GM21367 (cell line): ENCODE results near the gene OR13J1.

ENCODE experiments used
- ATAC-seq: cut with Tn5 transposase; IDR thresholded peaks from one replicate; pipeline ENCODE4 v1.9.1; 2021; ENCODE audit not compliant: unreplicated experiment

Gene OR13J1

DNA sequence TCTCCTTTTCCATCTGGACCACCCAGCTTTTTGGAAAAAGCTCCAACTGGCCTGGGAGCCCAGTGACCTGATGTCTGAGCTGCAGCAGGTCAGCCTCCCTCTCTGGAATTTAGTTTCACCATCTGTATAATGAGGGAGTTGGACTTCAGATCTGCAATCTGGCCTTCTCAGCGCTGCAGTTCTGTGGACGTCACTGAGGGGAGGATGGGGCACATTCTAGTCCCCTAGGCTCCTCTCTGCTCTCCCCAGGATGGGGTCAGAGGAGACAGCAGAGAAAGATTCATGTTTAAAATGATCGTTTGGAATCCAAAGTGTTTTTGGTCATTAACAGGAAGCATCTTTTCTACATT, 10.2 kb downstream of the OR13J1 start:
- ATAC-seq = no peak

DNA sequence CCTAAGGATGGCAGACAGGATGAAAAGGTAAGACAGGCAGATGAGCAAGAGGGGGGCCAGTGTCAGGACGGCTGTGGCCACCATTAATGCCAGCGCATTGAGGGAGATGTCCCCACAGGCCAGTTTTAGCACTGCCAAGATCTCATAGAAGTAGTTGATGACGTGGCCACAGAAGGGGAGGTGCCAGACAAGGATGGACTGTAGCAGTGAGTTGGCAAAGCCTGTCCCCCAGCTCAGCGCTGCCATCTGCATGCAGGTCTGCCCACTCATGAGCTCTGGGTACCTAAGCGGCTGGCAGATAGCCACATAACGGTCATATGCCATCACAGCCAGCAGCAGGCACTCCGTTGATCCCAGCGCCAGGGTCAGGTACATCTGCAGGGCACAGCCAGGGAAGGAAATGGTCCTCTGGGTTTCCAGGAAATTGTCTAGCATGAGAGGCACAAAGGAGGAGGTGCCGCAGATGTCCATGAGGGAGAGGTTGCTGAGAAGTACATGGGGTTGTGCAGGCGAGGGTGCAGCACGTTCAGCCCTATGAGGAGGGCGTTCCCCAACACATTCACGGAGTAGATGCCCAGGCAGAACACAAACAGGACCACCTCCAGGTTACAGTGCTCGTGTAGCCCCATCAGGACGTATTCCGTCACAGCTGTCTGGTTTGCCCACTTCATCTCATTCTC, 10.8 kb downstream of the OR13J1 start:
- ATAC-seq = no peak

DNA sequence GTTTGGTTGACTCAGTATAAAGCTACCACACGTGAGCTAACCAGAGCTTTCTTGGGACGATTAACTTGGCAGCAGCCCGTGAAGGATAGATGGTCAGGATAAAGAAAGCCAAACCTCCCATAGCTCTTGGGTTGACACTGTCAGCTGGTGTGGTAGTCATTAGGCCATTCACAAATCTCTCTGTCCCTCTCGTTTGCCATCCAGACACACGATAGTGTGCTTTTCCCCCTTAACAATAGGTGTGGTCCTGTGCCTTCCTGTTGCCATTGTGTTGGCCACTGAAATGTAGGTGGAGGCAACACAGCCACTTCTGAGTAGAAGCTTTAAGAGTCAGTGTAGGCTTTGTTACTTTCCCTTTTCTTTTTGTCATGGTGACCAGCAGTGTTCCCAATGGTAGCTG, 11.7 kb downstream of the OR13J1 start:
- ATAC-seq = no peak

DNA sequence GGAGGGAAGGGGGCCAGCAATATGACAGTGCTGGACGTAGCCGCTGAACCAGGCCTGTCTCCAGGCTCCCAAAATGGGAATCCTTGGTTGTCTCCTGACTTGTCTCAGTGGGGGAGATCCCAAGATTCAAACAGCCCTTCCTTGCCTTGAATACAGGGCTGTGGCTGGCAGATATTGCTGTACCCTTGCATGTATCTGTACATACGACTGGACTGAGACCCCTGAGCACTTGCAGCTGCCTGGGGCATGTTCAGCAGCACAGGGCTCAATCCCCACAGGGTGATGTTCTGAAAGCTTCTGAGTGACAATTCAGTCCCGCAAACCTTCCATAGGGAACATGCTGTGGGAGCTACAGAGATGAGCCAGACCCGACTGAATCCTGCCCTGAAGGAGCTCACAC, 13.3 kb downstream of the OR13J1 start:
- ATAC-seq = no peak

DNA sequence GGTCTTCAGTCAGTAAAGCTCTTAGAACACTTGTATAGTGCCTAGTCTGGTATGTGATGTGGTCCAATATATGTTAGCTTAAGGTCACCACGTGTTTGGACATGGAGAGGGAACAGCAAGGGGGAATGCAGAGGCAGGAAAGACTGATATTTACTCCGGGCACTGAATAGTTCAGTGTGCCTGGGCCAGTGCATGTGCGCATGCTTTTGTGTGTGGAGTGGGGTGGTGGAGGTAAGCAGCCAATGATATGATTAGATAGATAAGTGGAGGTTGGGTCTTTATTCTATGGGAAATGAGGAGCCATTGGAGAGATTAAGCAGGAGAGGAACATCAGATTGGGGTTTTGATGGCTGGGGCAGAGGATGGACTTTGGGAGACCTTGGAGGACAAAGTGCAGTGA, 14.0 kb downstream of the OR13J1 start:
- no peak for ATAC-seq

DNA sequence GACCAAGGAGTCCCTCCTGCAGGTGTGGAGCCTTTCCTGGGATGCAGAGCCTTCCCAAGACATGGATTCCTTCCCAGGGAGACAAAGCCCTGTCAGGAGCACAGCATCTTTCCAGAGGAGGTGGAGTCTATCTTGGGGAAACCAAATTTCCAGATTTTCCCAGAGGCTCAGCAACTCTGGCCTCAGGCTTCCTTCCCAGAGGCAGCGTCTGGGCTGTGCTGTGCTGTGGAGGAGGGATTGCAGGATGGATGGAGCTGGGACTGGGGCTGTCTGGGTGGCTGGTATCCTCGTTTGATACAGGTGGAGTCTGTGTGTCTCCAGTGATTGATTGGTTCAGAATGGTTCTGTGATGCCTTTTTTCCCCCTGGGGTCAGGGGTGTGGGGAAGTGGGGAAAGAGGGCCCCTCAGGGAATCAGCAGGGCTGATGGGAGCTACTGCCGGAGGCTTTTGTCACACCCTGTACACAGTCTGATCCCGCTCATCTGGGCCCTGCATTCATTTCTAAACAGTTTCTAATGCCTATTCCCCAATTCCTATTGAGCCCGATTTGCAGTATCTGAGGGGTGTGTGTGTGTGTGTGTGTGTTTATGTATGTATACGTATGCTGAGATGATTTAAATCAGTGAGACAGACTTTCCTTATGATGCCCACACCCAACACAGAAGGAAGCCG, 16.0 kb downstream of the OR13J1 start:
- no peak for ATAC-seq

DNA sequence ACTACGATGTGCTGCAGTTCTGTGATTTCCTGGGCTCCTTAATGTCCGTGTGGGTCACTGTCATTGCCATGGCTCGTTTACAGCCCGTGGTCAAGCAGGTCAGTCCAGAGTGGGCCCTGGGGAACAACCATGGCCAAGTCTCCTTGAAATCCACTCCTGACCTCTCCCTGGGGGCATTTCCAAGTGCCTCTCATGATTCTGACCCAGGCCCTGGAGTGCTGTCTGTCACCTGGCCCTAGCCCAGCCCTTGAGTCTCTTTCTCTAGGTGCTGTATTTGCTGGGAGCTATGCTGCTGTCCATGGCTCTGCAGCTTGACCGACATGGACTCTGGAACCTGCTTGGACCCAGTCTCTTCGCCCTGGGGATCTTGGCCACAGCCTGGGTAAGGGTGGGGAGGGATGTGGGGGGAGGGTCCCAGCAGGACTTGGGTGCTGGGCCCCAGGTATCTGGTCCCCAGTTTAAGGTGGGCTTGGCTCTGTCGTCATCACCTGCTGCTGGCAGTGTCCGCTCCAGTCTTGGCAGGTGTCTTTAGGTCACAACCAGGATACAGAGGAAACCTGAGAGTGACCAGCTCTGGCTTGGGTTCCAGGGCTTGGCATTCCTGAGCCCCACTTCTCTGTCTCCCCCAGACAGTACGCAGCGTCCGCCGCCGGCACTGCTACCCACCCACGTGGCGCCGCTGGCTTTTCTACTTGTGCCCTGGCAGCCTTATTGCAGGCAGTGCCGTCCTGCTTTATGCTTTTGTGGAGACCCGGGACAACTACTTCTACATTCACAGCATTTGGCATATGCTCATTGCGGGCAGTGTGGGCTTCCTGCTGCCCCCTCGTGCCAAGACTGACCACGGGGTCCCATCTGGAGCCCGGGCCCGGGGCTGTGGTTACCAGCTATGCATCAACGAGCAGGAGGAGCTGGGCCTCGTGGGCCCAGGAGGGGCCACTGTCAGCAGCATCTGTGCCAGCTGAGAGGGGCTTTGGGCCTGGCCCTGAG, 17.0 kb downstream of the OR13J1 start:
- no peak for ATAC-seq

DNA sequence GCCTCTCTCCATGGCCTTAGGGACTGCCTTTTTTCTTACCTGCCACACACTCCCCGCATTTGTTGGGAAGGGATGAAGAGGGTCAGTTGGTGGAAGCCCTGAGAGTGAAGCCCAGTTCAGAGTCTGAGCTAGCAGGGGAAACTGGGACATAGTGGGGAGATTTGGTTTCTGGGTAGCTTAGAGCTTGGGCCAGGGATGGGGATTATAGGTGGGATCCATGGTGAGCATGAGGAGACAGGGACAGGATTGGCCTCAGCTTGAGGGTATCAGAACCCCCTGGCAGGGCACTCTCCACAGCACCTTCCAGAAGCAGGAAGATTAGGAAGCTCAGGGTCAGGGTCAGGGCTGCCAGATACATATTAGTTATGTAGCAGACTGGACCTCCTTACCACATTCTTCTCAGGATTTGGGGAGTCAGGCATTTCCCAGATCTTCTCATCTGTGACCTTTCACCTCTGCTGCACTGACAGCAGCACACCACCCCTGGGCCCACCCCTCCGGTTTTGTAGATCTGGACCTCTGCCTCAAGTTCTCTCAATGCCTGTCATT, 17.9 kb downstream of the OR13J1 start:
- ATAC-seq = no peak

DNA sequence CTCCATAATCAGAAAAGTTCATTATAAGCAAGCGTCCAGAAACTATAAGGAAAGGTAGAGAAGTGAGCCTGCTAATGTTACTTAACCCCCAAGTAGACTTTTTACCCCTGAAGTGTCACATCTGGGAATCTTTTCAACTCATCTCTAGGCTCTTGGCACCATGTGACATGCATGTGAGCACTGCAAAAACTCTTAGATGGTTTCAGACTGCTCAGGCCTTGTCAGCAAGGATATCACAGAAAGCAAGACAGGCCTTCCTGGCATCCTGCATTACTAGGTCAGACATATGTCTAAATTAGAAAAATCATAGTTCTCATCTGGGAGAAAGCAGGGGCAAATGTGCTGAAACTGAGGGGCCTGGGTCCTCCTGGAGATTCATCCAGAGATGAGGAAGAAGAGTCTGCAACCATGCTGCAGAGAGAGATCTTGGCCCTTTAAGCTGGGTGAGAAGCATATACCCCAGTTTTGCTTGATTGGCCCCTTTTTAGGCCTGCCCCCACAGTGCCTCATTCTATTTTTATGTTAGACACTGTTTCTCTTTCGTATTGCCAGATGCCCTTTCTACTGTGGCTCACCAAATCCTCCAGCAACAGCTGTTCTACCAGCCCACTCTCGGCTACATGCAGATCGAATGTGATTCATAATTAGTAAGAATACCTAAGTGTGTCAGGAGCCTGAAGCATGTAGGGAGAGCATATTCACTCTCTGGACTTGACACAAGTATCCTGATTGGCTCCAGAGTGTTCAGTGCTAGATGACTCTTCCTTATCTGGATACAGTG, 22.2 kb downstream of the OR13J1 start:
- ATAC-seq = peak; percentile 68

DNA sequence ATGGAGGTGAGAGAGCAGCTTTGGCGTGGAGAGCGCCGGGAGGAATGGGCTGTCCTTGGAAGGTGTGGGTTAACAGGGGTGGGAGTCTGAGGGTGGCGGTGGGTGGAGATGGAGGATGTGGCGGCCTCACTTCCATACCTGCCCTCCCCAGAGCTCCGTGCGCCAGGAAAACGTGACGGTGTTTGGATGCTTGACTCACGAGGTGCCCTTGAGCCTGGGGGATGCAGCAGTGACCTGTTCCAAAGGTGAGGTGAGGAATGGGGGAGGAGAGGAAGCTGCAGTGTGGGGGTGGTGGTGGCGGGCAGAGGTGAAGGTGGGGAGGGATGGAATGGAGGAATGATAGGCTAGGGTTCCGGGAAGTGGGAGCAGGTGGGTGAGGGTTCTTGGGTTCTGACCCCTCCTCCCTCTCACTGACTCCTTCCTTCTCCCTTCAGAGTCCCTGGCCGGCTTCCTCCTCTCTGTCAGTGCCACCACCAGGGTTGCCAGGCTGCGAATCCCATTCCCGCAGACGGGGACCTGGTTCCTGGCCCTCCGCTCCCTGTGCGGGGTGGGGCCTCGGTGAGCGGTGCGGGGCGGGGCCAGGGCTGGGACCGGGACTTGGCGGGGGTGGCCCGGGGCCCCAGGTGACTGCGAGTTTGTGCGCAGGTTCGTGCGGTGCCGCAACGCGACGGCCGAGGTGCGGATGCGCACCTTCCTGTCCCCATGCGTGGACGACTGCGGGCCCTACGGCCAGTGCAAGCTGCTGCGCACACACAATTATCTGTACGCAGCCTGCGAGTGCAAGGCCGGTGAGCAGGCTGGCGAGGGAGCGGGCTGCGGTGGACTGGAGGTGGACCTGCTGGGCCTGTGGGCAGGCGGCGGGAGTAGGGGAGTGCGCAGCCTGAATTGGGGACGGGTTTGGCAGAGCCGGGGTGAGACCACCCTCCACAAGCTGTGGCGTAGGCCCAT, 24.1 kb downstream of the OR13J1 start:
- no peak for ATAC-seq

DNA sequence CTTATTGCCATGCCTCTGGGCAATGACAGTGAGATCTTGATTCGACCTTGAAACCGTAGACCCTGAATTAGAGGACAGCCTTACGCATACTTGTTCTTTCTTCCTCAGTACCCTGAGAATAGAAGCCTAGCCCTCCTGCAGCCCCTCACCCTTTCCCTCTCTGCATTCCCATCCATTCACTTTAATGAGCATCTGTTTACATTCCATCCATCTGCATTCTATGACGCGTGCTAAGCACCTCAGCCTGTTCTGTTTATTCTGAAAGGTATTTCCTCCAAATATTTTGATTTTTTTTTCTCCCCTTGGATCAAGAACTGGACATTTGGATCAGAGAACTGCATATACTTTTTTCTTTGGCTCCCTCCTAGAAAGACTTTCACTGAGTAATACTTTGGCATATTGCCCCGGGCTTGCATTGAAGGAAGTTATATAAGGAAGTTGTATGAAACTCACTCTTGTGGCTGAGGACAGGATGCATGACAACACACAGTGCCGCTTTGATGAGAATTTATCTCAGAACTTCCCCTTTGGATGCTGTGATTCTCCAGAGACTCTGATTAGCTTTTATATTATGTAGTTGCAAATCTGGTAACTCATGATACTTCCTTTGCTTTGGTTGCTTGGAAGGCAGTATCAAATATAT, 25.5 kb downstream of the OR13J1 start:
- no peak for ATAC-seq

DNA sequence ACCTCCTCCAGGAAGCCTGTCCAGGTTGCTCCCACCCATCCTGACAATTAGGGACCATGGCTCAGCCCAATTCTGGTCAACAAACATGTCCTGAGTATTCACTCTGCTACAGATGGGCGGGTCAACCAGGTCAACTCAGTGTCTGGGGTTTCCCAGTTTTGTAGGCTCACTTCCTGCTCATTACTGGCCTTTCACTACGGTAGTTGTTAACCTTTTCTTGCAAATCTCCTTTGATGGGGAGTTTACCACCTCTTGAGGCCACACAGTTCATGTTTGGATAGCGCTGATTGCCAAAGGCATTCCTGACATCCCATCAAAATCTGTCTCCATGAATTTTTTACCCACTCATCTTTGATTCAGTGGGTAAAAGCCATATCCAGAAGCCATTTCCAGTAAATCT, 27.4 kb downstream of the OR13J1 start:
- ATAC-seq = no peak

DNA sequence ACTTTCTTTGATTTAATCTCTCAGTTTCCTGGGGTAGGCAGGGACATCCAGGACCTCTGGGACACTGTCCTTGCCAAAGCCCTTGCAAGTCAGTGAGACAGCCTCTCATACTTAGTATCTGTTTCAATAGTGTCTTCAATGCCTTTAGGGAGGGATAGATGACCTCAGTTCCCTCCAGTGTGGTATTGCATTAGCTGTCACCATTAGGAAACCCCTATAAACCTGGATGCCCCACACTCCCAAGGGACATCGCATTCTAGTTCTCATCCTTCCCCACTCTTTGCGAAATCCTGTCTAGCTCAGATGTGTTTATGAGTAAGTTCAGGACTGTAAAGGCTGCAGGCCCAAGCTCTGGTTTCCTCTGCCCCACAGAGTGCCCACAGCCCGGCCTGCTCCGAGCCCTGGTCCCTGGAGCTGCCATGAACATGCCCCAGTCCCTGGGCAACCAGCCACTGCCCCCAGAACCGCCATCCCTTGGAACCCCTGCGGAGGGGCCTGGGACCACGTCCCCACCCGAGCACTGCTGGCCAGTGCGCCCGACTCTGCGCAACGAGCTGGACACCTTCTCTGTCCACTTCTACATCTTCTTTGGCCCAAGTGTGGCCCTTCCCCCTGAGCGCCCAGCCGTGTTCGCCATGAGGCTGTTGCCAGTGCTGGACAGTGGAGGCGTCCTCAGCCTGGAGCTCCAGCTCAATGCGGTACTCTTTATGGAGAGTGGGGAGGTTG, 28.0 kb downstream of the OR13J1 start:
- ATAC-seq = no peak

DNA sequence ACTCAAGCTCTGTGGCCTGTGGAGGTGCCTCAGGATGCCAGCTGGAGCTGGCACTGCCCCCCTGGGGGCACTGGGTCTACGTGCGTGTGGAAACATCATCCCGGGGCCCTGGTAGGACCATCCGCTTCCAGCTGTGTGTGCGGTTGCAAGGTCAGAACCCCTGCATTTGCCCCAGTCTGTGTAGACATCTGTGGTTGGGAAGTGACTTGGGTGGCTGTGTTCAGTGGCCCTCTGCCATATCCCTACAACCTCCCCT, 28.6 kb downstream of the OR13J1 start:
- ATAC-seq = no peak

DNA sequence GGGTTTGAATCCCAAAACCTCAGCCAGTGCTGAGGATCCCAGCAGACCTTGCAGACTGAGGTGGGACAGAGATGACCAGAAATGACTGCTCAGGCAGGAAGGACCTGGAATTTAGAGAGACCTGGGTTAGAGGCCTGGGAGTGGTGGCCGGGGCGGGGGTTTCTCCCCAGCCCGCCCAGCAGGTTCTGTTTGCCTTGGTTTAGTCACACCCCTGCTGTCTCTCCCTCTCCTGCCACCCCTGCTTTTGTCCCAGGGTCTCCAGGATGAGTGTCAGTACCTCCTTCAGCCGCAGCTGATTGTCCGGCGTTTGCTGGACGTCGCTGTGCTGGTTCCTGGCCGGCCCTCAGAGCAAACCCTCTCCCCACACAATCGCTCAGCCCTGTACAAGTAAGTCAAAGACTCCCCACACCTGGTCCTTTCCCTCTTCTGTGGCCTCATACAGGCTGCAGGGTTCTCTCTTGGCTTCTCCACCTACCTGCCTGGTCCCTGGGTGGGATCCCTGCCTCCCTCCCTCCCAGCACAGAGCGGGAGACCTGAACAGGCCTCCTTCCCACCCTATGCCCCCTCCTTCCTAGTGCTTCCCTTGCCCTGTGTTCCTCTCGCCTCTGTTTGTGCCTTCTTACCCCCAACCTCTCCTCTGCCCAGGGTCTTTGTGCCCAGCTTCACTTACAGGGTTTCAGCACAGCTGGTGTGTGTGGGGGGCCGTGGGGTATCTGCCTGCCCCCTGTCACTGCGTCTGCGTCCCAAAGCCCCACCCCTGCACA, 29.1 kb downstream of the OR13J1 start:
- no peak for ATAC-seq

DNA sequence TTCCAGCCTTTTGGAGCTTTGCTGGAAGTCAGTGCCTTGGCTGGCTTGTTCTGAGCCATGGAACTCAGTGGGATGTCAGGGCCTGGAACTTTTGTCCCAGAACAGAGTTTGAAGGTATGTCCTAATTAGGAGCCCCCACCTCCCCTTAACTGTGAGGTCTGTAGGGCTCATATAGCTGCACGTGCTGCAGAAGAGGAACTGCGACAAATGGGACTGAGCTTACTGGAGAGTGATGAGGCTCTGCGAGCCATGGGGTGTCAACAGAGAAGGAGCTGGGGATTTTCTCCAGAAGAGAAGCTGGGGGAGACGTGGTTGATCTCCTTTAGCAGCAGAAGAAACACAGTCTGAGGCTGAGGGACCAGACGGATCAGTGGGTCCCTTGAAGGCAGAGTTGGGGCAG, 30.3 kb downstream of the OR13J1 start:
- no peak for ATAC-seq

DNA sequence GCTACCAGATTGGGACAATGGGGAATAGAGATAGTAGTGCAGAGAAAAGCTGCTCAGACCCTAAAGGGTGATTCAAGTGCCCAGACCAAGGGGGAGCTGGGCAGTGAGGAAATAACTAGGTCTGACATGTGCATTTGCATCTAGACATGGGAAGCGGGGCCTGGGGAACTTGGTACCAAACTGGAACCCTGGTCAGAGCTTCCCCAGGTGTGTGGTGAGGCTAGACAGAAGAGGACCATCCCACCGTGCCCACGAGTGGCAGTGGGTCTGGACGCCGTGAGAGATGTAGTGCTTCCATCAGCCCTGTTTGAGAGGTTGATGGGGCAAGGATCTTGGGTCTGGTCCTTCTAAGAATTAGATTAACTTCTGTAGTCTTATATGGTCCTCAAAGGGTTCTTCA, 33.6 kb downstream of the OR13J1 start:
- no peak for ATAC-seq

DNA sequence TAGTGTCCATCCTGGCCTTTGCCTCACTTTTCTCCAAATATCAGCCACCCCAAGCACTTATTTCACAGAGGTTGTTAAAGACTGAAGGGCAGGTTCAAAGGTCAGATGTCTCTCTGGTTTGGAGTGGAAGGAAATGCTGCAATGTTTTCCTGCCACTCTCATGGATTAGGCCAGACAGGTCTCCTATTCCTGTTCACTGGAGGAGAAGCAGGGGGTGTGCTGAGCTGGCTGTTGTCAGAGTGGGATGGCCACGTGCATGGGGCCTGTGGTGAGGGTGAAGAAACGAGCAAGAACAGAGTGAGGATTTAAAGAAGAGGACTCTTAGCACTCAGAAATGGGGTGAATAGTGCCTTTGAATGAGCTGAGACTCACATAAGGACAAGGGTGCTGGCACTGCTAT, 34.4 kb downstream of the OR13J1 start:
- ATAC-seq = no peak
